ENCODE data around the gene ERBB4. TPM values are rescaled to one million over a fixed set of nuclear protein-coding genes. Genes with fewer than 3 reads are reported as not detected.

ERBB4 gene
- total and polyA plus RNA-seq, 2 of the 8 experiments (the other 6 are each of a cell fraction or from before 2014, with no cell fraction given): 0.34 to 1.3 TPM

- TF ChIP-seq CTCF (IDR thresholded peaks at IDR 0.05; ENCODE audit: control extremely low read depth in 1 of 3, insufficient read depth in 1 of 3, low read depth in 1 of 3, low read length in 3 of 3) (no peak), GTF2F1 (IDR thresholded peaks at IDR 0.05; ENCODE audit: borderline replicate concordance, low read depth, low read length) (no peak)
Measured at GRCh38 chr2:211494085-211494484, 1044.5 kb downstream of the ERBB4 start (continued).
